ENCODE results near the gene POMT1. TPM values are rescaled to one million over a fixed set of nuclear protein-coding genes. Genes with fewer than 3 reads are reported as not detected.

The POMT1 gene
- total RNA-seq, 1 experiment from 2014 or later = 34.1 TPM

GRCh38 chr9:131482343-131483006 is 20.2 kb upstream of the POMT1 start:
- Histone ChIP-seq H4K8ac (replicated peaks; ENCODE audit: insufficient read length, low read depth, low read length) (no peak overlapping the region), H3K14ac (ENCODE audit: insufficient read depth, low read length) (no peak overlapping the region), H4K5ac (ENCODE audit: insufficient read length, low read depth, low read length) (no peak overlapping the region), H2AK5ac (ENCODE audit: insufficient read length, low read length) (no peak overlapping the region), H3K18ac (ENCODE audit: insufficient read length, low read depth, low read length) (no peak overlapping the region), H2BK120ac (ENCODE audit: low read depth, low read length, poor library complexity, severe bottlenecking) (no peak overlapping the region), H3K27ac (ENCODE audit: insufficient read length, low read depth, low read length) (no peak overlapping the region), H3K79me1 (ENCODE audit: insufficient read depth, low read depth, low read length, poor library complexity, severe bottlenecking) (no peaks in the 10 kb centered on the region), H4K20me1 (ENCODE audit: control insufficient read depth, insufficient read depth, insufficient read length) (no peaks in the 10 kb centered on the region), H3K56ac (ENCODE audit: insufficient read length, low read depth, low read length) (no peak overlapping the region), H3T11ph (ENCODE audit: low read length) (no peak overlapping the region), H2BK15ac (ENCODE audit: low read depth, low read length) (no peak overlapping the region), H2BK12ac (ENCODE audit: insufficient read length, low read depth, low read length) (no peak overlapping the region), H3K9me3 (ENCODE audit: control insufficient read depth, low read depth, low read length) (no peaks in the 10 kb centered on the region), H3K27me3 (ENCODE audit: insufficient read depth, low read length) (no peaks in the 10 kb centered on the region), H3K4me2 (ENCODE audit: insufficient read depth, insufficient read length, low read length) (no peak overlapping the region), H3K23ac (ENCODE audit: insufficient read length, low read depth, low read length) (no peak overlapping the region), H3K9ac (ENCODE audit: extremely low read depth, insufficient read length, low read length) (no peak overlapping the region), H4K91ac (ENCODE audit: insufficient read length, low read depth, low read length) (no peak overlapping the region), H2BK5ac (ENCODE audit: insufficient read length, low read length) (no peak overlapping the region), H2AFZ (ENCODE audit: low read length) (no peak overlapping the region), H2BK20ac (ENCODE audit: low read depth, low read length, poor library complexity, severe bottlenecking) (no peak overlapping the region), H3K4ac (ENCODE audit: low read depth, low read length) (no peak overlapping the region), H3K4me1 (ENCODE audit: insufficient read depth, low read length) (no peaks in the 10 kb centered on the region), H3K79me2 (ENCODE audit: insufficient read depth, low read length) (no peaks in the 10 kb centered on the region), H3K23me2 (ENCODE audit: insufficient read length, low read depth, low read length, poor library complexity, severe bottlenecking) (no peaks in the 10 kb centered on the region)
- Mint-ChIP-seq H3K4me3 (no peak overlapping the region; a peak in 1 of 5 replicates), H3K36me3 (ENCODE audit: insufficient read depth in 1 of 3, low read depth in 3 of 3) (peaks cover 82 to 98% (median 98%) of the 10 kb centered on the region in 3 experiments), H3K27me3 (ENCODE audit: low read depth) (peaks cover 2% of the 10 kb centered on the region; the same call in 1 of the 2 replicates), H3K27ac (peak overlapping the region; percentile 36 to 61 (median 46); a peak in 4 of 7 replicates), H3K9me3 (no peaks in the 10 kb centered on the region), H3K4me1 (peaks cover 0 to 3% of the 10 kb centered on the region in 2 experiments; a peak in 1 of 4 replicates)
- no peak for TF ChIP-seq CTCF (conservative IDR thresholded peaks at IDR 0.05)
- DNase-seq = no peak
- WGBS (ENCODE audit: extremely low coverage, insufficient read length, low lambda C conversion rate) = no CpG with 5 or more reads among the region's 24 CpGs

All from H9 (cell line).